SH-SY5Y (cell line): ENCODE results near the gene GRK4.

ENCODE experiments used
- GATA2 ChIP-seq: IDR thresholded peaks from 2 replicates; pipeline ENCODE4 v1.6.1; 2011; ENCODE audit warnings: mild to moderate bottlenecking, low read depth, low read length
- GATA3 ChIP-seq: IDR thresholded peaks from 2 replicates; pipeline ENCODE4 v1.6.1; 2011; ENCODE audit warnings: low read depth, mild to moderate bottlenecking, low read length, moderate library complexity

- TF ChIP-seq GATA2, result no peak
- TF ChIP-seq GATA3, result no peak
These were observed 22.0 kb upstream of the GRK4 start for GRCh38 chr4:2941138-2942036.
